Activated effector memory CD4-positive, alpha-beta T cell treated with anti-CD3 and anti-CD28 coated beads, Interleukin-2, amount 50 U/mL, for 16 hours (primary cell): Measurements from ENCODE around the gene PRR5.

Source experiments
- DNase-seq: peaks from one replicate; pipeline ENCODE4 v3.0.0-alpha.2; 2020

The PRR5 gene

DNA sequence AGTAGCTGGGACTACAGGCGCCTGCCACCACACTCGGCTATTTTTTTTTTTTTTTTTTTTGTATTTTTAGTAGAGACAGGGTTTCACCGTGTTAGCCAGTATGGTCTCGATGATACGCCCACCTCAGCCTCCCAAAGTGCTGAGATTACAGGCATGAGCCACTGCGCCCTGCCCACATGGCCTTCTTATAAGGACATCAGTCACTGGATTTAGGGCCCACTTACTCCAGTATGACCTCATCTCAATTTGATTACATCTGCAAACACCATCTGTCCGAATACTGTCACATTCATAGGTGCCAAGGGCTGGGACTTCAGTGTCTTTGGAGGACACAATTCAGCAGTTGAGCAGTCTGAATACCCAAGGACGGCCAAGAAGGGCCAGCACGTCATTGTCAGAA is 8.2 kb upstream of the PRR5 start:
- no peak for DNase-seq

DNA sequence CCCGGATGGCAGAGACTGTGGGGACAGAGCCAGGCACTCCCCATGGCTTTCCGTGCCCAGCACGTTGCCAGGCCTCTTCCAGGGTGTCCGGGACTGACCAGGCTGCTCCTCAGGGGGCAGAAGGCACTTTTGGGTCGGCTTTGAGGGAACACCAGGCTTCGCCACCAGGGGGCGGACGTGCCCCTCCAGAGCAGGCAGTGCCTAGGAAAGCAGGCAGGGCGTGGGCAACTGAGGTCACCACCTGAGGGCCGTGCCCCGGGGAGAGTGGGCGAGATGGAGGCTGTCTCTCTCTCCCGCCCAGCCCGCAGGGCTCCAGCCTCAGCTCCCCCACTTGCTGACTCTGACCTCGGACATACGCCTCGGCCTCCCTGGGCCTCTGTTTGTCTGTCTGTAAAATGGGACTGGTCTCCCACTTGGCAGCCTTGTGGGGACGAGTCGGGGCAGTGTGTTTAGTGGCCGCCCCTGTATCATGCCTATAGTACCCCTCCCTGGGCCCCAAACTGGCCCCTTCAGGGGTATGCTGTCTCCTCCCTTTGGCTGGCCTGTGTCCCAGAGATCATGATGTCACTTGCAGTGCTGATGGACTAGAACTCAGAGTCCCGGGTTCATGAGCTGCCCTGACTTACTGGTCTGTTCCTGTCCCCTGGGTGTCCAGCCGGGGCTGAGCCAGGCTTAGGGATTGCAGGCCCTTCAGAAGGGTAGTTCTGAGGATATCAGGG is 4.4 kb upstream of the PRR5 start:
- DNase-seq = peak; percentile 95

DNA sequence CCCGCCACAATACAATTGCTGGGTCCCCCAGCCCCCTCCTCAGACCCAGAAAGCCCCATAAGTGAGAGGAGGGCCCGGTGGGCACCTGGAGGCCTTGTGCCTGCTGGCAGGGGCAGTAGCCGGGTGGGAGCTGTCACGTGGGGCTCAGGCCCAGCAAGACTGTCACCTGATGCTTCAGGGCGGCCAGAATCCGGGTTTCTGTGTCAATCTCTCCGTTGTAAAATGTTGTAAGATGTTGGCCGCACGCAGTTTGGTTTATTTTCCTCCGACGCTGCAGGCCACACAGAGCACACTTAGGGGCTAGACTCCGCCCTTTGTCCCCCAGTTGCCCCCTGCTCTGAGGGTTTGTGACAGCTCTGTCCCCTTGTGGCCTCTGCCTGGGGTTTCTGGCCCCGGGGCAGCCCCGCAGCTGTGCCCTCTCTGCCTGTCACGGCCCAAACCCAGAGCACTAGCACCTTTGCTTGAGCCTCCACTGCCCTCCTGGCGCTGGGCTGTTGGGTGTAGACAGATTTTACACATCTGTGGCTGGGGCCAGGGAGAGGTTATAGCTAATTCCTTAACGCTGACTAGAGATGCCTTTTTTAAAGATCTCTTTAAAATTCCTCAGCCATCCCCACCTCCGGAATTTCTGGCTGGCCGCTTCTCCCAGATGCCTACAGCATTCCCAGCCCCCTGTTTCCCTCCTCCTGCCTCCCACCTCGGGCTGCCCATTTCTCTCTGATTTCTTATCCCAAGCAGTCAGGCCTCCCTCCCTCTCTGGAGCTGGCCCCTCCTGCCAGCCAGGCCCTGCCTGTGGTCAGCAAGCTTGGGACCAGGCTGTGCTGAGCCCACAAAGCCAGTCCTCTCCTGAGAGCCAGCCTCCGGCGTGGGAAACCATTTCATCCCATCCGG is 3.2 kb upstream of the PRR5 start:
- no peak for DNase-seq

DNA sequence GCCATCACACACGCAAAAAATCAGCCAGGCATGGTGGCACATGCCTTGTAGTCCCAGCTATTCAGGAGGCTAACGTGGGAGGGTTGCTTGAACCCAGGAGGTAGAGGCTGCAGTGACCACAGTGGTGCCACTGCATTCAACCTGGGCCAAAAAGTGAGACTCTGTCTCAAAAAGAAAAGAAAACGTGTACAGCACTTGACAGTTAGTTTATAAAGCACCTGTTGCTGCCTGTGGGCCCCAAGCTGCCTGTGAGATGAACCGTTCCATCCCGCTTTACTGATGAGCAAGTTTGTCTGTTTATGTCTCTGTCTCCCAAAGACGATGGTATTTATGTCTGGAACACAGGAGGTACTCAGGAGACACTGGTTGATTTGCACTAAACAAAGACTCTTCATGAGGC is 1.5 kb upstream of the PRR5 start:
- no peak for DNase-seq

DNA sequence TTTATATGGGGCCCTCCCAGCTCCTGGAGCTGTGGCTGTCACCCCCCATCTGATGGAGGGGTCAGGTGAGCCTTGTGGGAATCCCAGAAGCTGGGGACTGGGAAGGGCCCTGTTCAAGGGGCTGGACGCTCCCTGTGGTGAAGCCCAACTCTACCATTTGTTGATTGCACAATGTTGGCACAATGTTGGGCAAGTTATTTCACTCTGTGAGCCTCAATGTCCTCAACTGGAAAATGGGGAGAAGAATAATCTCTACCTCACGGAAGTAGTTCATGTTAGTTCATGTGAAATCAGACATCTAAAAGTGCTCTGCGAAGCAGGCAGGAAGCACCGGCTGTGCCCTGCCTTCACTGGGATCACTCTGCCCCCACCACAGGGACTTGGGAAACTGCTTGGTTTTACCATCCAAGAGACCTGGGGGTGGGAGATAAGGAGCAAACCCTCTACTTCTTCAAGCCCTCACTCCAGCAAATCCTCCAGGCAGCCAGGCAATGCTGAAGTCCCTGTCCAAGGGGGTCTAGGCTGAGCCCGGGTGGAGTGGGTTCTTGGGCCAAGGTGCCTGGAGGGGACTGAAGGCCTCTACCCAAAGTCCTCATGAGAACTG is 715 bp upstream of the PRR5 start:
- DNase-seq = no peak

DNA sequence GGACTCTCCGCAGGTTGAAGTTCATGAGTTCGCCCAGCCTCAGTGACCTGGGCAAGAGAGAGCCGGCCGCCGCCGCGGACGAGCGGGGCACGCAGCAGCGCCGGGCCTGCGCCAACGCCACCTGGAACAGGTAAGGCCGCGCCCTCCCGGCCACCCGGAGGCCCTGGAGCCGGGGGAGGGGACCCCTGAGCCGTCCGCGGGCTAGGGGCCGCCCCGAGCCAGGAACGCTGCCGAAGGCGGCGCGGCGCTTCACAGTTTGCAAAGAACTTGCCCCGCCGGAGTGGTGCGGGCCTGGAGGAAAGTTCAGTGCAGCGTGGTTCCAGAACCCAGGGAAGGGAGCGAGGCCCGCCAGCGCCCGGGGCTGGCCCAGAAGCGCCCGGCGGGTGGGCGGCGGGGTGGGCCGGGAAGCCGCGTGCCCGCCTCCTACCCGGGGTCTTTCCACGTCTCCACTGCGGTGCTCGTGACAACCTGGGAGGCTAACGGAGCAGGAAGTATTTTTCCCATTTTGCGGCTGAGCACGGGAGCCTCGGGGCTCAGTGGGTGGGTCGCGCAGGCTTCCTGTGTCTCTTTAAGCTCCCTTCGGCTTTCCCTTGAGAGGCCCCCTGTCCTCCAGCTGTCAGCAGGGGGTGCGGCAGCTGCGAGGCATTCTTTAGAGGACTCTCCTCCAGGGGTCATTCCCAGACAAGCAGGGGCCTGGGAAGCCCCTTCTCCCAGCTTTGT is 635 bp downstream of the PRR5 start:
- no peak for DNase-seq

DNA sequence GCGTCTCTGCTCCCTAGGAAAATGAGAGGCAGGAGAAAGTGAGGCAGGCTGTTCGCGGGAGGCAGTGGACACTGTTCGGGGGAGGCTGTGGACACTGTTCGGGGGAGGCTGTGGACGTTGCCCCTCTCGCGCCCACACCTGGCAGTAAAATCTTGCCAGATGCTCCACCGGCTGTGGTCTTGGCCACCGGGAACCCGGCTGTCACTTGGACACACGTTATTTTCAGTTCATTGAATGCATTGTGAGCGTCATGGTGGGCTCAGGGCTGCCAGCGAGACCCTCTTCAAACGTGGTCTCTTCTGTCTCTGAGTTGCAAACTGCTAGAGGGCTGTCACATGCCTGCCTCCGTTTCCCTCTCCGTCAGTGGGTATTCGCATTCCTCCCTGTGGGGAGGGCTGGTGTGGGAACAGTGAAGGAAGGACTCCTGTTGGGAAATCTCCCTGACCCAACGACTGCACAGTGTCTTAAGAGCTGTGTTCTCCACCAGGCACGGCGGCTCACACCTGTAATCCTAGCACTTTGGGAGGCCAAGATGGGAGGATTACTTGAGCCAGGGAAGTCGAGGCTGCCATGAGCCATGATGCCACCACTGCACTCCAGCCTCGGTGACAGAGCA is 1.4 kb downstream of the PRR5 start:
- DNase-seq = no peak

DNA sequence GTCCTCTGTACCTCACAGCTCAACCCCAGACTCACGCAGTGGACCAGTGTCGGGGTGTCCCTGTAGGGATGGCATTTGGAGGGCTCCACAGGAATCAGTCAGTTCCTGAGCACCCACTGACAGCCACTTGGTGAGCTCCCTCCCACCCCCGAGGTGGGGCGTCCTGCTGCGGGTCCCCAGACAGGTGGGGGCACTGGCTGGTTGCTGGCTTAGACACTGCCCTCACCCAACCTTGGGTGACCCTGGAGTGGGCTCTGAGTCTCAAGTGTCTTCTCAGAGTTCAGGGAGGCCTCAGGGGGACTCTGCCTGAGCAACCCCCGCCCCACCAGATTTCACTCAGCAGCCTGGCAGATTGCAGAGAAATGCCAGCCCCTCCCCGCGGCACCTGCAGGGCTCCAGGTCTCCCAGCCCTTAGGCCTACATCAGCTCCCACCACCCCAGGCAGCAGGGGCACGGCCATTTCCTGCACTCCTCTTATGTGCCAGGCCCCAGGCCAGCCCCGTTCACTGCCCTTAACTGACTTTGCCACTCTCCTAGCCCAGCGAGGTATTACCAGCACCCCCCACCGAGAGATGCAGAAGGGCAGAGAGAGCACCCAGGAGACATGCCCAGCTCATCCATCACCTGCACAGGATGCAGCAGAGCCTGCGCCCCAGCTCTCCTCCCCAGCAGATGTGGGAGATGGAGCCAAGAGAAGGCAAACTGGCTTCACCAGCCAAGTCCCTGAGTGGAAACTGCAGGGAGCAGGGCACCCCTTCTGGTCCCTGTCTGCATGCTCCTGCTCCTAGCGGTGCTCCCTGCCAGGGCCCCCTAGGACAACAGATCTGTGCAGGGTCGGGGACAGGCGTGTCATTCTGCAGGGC is 2.4 kb downstream of the PRR5 start:
- DNase-seq = no peak

DNA sequence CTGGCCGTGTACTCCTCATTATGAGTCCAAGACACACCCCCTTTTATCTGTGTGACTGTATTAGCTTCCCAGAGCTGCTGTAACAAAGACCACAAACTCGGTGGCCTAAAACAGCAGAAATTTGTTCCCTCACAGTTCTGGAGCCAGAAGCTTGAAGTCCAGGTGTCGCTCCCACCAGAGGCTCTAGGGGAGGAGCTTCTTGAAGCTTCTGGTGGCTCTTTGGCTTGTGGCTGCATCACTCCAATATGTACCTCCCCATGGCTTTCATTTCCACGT is 3.0 kb downstream of the PRR5 start:
- DNase-seq = no peak

DNA sequence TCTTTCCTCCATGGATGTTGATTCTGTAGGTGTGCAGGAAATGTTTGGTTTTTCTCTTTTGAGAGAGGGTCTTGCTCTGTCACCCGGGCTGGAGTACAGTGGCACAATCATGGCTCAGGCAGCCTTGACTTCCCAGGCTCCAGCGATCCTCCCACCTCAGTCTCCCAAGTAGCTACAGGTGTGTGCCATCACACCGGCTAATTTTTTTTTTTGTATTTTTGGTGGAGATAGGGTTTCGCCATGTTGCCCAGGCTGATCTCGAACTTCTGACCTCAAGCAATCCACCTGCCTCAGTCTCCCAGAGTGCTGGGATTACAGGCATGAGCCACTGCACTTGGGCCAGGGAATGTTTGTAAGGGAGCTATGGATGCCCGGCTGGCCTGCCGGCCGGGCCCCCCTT is 4.5 kb downstream of the PRR5 start:
- DNase-seq = no peak

DNA sequence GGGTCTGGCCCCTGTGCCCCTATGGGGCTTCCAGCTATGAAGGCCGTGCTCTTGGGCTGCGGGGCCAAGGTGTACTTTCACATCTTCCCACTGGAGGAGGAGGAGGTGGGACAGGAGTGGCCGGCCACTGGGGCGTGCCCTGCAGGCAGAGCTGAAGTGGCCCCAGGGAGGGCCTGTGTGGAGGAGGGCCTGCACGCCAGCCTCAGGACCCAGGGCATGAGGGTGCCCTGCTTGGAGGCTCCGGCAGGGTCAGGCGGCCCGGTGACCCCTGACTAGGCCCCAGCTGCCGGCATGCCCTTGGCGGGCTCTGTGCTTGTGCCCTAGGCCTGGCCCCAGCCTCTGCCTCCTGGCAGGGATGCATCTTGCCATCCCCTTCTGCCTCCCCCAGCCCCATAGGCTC is 5.2 kb downstream of the PRR5 start:
- DNase-seq = no peak

DNA sequence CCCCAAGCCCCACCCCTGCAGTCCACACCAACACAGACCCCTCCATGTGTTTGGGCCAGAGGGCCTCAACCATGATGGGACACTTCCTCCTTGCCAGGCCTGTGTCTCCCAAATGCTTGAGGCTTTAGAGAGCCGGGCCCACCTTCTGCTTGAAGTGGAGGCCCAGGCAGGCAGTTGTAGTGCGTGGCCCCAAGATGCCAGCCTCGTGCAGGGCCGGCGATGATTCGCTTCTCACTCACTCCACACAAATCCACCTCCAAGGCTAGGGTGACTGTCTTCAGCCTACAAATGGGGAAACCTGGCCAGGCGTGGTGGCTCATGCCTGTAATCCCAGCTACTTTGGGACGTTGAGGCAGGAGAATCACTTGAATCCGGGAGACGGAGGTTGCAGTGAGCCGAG is 5.7 kb downstream of the PRR5 start:
- no peak for DNase-seq

DNA sequence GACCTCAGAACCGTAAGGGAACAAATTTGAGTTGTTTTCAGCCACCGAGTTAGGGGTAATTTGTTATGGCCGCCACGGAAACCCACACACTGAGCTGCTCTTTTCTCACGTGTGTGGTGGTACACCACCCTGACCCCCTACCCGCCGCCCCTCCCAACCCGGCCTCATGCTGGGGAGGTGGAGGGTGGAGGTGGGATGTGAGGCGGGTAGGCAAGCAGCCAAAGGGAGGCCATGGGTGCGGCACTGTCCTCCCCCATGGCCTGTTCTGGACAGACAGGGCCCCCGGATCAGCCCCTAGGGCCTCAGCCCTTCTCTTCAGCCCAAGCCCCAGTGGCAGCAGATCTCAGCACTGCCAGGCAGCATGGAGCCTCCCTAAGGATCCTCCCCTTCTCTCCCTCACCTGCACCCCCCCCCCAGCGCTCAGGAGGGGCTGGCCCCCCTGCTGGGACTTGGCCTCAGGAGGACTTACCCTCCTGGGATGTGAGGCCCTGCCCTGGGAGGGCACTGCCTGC is 7.9 kb downstream of the PRR5 start:
- DNase-seq = no peak

DNA sequence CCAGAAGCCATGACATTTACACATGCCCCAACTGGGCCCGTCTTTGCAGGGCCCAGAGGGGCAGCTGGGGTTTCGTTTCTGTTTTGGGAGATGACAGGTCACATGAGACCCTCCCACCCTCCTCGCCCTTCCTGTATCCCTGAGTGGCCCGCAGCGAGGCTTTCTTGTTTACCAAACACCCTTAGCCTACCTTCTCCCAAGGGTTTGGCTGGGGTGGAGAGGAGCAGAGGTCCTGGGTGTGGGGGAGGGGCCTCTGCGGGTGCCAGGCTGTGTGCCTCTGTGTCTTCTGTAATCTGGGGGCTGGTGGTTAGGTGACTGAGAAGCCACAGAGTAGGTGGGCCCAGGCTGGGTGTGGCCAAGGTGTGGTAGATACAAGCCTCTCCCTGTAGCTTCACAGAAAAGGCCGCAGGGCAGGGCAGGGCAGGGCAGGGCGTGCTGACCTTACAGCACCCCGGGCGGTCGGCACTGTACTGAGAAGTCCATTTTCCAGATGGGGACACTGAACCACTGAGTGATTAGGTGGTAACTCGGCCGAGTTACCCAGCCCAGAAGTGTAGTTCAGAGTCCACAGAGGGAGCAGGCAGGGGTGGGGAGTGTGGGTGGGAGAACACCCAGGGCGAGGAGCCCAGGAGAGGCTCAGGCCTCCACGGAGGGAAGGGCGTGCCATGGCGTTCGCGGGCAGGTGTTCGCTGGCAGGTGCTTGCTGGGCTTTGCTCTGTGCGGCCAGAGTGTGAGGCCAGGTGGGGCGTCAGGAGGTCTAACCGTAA is 8.7 kb downstream of the PRR5 start:
- no peak for DNase-seq

DNA sequence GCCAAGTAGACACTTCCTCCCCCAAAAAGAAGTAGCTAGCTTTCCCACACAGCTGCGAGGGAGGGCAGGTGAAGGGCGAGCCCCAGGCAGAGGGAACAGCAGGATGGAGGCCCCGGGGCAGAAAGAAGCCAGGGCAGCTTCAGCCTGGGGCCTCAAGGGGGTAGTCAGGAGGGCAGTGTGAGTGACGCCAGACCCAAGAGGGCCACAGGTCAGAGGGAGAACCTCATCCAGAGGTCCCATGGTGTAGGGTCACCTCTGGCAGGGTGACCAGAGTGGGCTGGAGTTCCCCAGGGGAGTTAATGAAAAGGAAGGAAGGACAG is 9.2 kb downstream of the PRR5 start:
- DNase-seq = no peak

DNA sequence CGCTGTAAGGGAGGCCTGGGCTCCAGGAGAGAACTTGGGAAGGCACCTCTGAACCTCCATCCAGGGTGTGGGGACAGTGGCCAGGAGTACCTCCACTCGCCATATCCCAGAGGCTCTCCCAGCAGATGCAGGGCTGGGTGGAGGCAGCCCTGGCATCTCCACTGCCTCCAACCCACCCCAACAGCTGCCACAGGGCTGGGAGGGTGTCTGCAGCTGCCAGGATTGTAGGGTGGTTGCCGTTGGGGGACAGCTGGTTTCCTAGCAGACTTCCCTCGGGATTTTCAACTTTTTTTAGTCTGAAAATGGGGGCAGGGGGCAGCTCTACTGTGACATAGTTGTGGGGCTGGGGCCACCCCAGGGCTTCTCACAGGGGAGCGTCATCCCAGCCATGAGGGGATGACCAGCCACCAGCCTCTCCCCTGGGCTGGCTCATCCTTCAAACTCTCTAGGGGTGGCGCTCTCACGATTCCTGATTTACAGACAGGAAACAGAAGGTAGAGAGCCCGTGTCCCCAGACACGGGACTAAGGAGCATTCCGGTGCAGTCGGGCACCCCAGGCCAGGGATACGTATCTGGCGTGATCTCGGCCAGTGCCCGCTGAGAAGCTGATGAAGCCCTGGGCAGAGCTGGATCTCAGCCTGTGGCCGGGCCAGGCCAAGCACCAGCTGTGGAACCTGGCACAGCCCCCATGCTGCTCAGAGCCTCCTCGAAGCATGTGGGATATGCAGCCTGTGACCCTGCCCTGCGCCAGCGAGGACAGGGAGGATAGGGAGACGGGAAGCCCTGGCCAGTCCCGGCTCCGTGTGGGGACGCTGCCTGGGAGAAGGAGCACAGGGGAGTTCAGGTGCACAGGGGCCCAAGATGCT is 9.9 kb downstream of the PRR5 start:
- DNase-seq = no peak

DNA sequence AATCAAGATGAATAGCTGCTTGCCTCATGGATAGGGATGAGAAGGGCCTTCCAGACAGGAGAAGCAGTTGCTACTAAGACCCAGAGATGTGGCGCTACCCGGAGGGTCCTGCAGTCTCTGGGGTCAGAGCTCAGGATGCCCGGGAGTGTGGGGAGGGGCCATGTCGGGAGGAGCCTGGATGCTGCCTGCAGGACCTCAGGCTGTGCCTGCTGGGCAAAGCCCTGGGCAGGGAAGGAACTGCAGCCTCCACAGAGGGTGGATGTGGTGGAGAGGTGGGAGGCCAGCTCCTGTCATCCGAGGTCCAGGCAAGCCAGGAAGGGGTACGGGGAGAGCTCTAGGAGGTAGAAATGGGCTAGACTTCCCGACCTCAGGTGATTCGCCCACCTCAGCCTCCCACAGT is 11.0 kb downstream of the PRR5 start:
- DNase-seq = no peak

DNA sequence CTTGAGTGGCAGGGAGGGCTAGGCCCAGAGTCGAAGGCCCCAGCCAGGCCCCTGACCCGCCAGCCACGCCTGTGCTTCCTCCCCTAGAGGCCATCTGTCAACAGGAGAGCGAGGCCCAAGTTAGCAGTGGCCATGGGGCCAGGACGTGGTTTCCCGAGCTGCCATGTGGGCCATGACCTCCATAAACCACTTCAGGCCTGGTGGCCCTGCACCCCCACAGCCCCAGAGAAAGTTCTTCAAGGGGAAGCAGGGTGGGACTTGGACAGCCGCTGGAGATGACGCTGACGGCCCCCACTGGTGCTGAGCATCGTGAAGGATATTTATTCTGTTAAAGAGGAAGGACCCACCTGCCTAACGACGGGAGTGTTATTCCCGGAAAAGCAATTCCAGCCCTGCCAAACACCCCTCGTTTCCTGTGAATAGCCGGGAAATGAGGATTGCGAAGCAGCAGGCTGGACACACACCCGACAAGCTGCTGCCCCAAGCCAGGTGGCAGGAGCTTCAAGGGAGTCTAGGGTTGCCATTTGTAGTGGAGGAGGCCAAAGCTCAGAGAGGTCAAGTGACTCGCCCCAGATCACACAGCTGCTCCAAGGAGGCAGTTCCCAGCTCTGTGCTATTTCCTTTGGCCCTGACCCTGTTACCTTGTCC is 12.8 kb downstream of the PRR5 start:
- no peak for DNase-seq

DNA sequence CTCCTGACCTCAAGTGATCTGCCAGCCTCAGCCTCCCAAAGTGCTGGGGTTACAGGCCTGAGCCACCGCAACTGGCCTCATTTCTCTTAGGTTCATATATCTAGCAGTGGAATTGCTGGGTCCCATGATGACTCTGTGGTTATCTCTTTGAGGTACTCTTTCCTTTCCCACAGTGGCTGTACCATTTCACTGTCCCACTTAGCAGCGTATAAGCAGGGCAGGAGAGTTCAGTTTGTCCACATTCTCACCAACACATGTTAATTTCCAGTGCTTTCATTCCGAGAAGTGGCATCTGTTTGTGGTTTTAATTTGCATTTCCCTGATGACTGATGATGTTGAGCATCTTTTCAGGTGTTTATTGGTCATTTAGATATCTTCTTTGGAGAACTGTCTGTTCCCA is 16.4 kb downstream of the PRR5 start:
- no peak for DNase-seq
